Panc1 (cell line): ENCODE data around the gene CIAO1. TPM values are rescaled to one million over a fixed set of nuclear protein-coding genes. Genes with fewer than 3 reads are reported as not detected.
A peak's percentile ranks its signal among the peaks of the same experiment; 100 is the strongest.

Experiments used
- ATAC-seq: fragments of 200-7000 bp; cut with Tn5 transposase; 2 replicates; pipeline ENCODE4 v1.9.1; 2020; ENCODE audit warnings: mild to moderate bottlenecking, moderate library complexity
- BruUV-seq: library from RNA; stranded (reverse); fragments of 400-500 nt; replicated peaks from 2 replicates; lab custom pipeline; 2021; lab: Mats Ljungman, UMichigan
- CTCF ChIA-PET: fragments of 300-600 bp; sonication (Branson Sonifier 250); formaldehyde crosslinking; loops from one replicate; lab custom pipeline; 2022; ENCODE audit warnings: antibody characterized with exemption; lab: Charles Lee
- POLR2A ChIA-PET: fragments of 300-600 bp; sonication (Branson Sonifier 250); formaldehyde crosslinking; loops from one replicate; lab custom pipeline; 2022; ENCODE audit warnings: antibody characterized with exemption; lab: Charles Lee
- DNase-seq: peaks from one replicate; pipeline ENCODE4 v3.0.0-alpha.2; 2010; ENCODE audit warnings: low read depth, low spot score
- H3K27ac ChIP-seq: 2 replicates; pipeline ENCODE4 v1.5.1; 2011; ENCODE audit warnings: mild to moderate bottlenecking, low read length, inconsistent platforms
- H3K27me3 ChIP-seq: fragments of 200-500 bp; sonication (Bioruptor generic); 2 replicates; pipeline ENCODE4 v1.6.0; 2014; ENCODE audit warnings: low read length, inconsistent platforms; ENCODE audit not compliant: control insufficient read depth, insufficient read depth
- H3K36me3 ChIP-seq: fragments of 200-500 bp; sonication (Bioruptor generic); 2 replicates; pipeline ENCODE4 v1.5.1; 2014; ENCODE audit warnings: inconsistent platforms, mild to moderate bottlenecking, low read length, moderate library complexity; ENCODE audit not compliant: control insufficient read depth, insufficient read depth
- H3K4me1 ChIP-seq: 2 replicates; pipeline ENCODE4 v1.5.1; 2011; ENCODE audit warnings: inconsistent platforms, mild to moderate bottlenecking, low read length, moderate library complexity; ENCODE audit not compliant: control insufficient read depth, insufficient read depth
- H3K4me3 ChIP-seq, 2 experiments: 2 replicates each; pipeline ENCODE4 v1.5.1; 2011 to 2012; ENCODE audit warnings: low read depth in 2 of 2, low read length in 2 of 2, mild to moderate bottlenecking in 2 of 2, inconsistent platforms in 1 of 2, moderate library complexity in 1 of 2
- H3K9me3 ChIP-seq: fragments of 200-500 bp; sonication (Bioruptor generic); 2 replicates; pipeline ENCODE4 v1.5.1; 2014; ENCODE audit warnings: low read depth, mild to moderate bottlenecking, inconsistent platforms, low read length, moderate library complexity; ENCODE audit not compliant: control insufficient read depth, insufficient read depth
- POLR2AphosphoS5 ChIP-seq: IDR thresholded peaks from 2 replicates; pipeline ENCODE4 v1.6.1; 2012; ENCODE audit warnings: mild to moderate bottlenecking, low read depth, low read length, moderate library complexity
- SIN3A ChIP-seq: IDR thresholded peaks from 2 replicates; pipeline ENCODE4 v1.6.1; 2012; ENCODE audit warnings: low read depth, mild to moderate bottlenecking, low read length, moderate library complexity, borderline replicate concordance; ENCODE audit not compliant: insufficient read depth
- TCF7L2 ChIP-seq: IDR thresholded peaks from 2 replicates; pipeline ENCODE4 v1.6.1; 2011; ENCODE audit warnings: mild to moderate bottlenecking, low read depth, low read length, inconsistent platforms
- in situ Hi-C: cut with HindIII; loops from 2 replicates; pipeline ENCODE4 v1.10.0; 2016; ENCODE audit warnings: low sequenced_read_pairs, low pct_unique_long_range_greater_than_20kb
- intact Hi-C: fragments of 100-400 bp; cut with micrococcal nuclease; formaldehyde crosslinking; loops from one replicate; pipeline ENCODE4 v1.10.0; 2022; ENCODE audit not compliant: unreplicated experiment
- total RNA-seq: library from RNA; stranded (reverse); gene quantifications from one replicate; pipeline ENCODE4 v1.2.1, GENCODE V29; 2021; ENCODE audit not compliant: unreplicated experiment
- TF ChIP-seq, protein P1 (sequence below): fragments of 450-650 bp; IDR thresholded peaks from 2 replicates; pipeline ENCODE4 v1.5.1; 2017; ENCODE audit warnings: mild to moderate bottlenecking
- TF ChIP-seq, protein P2 (sequence below), 2 experiments: IDR thresholded peaks; 2 replicates each; pipeline ENCODE4 v1.6.1; 2011 to 2012; ENCODE audit warnings: low read depth in 2 of 2, control low read depth in 1 of 2, low read length in 1 of 2, mild to moderate bottlenecking in 1 of 2, moderate library complexity in 1 of 2; ENCODE audit not compliant: insufficient read depth in 1 of 2

Gene CIAO1
- total RNA-seq, 1 experiment from 2014 or later: 85.5 TPM

GRCh38 chr2:96267159-96267971, 1.3 kb downstream of the CIAO1 start:
- no peak for ATAC-seq
- CTCF ChIA-PET: interaction anchor here (0.6 kb wide), 1 partner anchor 130 kb away, joined by 3 read pairs; no protein-coding TSS in a partner anchor
- Histone ChIP-seq H3K36me3 (peaks cover 3% of the 10 kb centered on the region; the same call in 1 of the 2 replicates), H3K27me3 (no peaks in the 10 kb centered on the region), H3K9me3 (no peaks in the 10 kb centered on the region), H3K4me3 (peak overlapping the region; percentile 61 to 94), H3K4me1 (peaks cover 18% of the 10 kb centered on the region), H3K27ac (peak overlapping the region; percentile 76; the same call in 1 of the 2 replicates)
- TF ChIP-seq POLR2AphosphoS5: no peak
- TF ChIP-seq SIN3A: no peak
- TF ChIP-seq, protein P1, sequence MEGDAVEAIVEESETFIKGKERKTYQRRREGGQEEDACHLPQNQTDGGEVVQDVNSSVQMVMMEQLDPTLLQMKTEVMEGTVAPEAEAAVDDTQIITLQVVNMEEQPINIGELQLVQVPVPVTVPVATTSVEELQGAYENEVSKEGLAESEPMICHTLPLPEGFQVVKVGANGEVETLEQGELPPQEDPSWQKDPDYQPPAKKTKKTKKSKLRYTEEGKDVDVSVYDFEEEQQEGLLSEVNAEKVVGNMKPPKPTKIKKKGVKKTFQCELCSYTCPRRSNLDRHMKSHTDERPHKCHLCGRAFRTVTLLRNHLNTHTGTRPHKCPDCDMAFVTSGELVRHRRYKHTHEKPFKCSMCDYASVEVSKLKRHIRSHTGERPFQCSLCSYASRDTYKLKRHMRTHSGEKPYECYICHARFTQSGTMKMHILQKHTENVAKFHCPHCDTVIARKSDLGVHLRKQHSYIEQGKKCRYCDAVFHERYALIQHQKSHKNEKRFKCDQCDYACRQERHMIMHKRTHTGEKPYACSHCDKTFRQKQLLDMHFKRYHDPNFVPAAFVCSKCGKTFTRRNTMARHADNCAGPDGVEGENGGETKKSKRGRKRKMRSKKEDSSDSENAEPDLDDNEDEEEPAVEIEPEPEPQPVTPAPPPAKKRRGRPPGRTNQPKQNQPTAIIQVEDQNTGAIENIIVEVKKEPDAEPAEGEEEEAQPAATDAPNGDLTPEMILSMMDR: no peak; the same call in 1 of the 2 replicates
- no peak for TF ChIP-seq TCF7L2
- TF ChIP-seq, protein P2, sequence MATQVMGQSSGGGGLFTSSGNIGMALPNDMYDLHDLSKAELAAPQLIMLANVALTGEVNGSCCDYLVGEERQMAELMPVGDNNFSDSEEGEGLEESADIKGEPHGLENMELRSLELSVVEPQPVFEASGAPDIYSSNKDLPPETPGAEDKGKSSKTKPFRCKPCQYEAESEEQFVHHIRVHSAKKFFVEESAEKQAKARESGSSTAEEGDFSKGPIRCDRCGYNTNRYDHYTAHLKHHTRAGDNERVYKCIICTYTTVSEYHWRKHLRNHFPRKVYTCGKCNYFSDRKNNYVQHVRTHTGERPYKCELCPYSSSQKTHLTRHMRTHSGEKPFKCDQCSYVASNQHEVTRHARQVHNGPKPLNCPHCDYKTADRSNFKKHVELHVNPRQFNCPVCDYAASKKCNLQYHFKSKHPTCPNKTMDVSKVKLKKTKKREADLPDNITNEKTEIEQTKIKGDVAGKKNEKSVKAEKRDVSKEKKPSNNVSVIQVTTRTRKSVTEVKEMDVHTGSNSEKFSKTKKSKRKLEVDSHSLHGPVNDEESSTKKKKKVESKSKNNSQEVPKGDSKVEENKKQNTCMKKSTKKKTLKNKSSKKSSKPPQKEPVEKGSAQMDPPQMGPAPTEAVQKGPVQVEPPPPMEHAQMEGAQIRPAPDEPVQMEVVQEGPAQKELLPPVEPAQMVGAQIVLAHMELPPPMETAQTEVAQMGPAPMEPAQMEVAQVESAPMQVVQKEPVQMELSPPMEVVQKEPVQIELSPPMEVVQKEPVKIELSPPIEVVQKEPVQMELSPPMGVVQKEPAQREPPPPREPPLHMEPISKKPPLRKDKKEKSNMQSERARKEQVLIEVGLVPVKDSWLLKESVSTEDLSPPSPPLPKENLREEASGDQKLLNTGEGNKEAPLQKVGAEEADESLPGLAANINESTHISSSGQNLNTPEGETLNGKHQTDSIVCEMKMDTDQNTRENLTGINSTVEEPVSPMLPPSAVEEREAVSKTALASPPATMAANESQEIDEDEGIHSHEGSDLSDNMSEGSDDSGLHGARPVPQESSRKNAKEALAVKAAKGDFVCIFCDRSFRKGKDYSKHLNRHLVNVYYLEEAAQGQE (IDR thresholded peaks at IDR 0.05; ENCODE audit: insufficient read depth in 1 of 2, low read depth in 2 of 2, low read length in 1 of 2): no peak
- intact Hi-C loops (no loop called here), in situ Hi-C loops (loop anchor here (25.0 kb wide), 1 partner anchor 105 kb away; no protein-coding TSS in a partner anchor)
- no peak for DNase-seq
- BruUV-seq: no TSS peak
- POLR2A ChIA-PET: no interaction called here

DNA sequence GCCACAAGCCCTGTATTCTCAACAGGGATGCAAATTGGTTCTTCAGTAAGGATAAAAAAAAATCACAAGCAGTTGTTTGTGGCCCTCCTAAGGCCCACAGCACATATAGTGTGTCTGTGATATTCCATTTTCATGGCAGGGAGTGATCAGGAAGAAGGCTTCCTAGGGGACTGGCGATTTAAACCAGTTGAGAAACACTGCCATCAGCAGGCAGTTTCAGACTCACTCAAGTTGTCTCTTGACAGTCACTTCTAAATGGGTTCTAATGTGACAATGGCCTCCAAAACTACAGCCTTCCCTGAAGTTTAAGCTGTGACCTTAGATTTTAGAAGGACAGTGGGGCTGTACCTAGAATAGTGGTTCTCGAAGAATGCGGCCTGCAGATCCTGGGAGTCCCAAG, 6.0 kb downstream of the CIAO1 start:
- ATAC-seq (peak; percentile 18; the same call in 1 of the 2 replicates), DNase-seq (no peak)
- intact Hi-C loops: no loop called here
- no peaks in the 10 kb centered on the region for H3K9me3 ChIP-seq
- in situ Hi-C loops: loop anchor here (25.0 kb wide), 1 partner anchor 110 kb away; no protein-coding TSS in a partner anchor
- H3K4me3 ChIP-seq: no peak overlapping the region
- CTCF ChIA-PET: no interaction called here
- TF ChIP-seq POLR2AphosphoS5: peak; percentile 32; the same call in 1 of the 2 replicates
- TF ChIP-seq, protein P2 (IDR thresholded peaks at IDR 0.05; ENCODE audit: insufficient read depth in 1 of 2, low read depth in 2 of 2, low read length in 1 of 2): no peak
- peaks cover 5% of the 10 kb centered on the region; the same call in 1 of the 2 replicates for H3K4me1 ChIP-seq
- TSS peak; percentile 67 for BruUV-seq
- H3K36me3 ChIP-seq: peaks cover 14% of the 10 kb centered on the region
- H3K27me3 ChIP-seq: no peaks in the 10 kb centered on the region
- POLR2A ChIA-PET: interaction anchor here (0.6 kb wide), 1 partner anchor 87 kb away, joined by 4 read pairs; no protein-coding TSS in a partner anchor
- no peak overlapping the region for H3K27ac ChIP-seq
